GM12874 (cell line): Measurements from ENCODE around the gene ATF7.

ENCODE experiments used
- CTCF ChIP-seq: IDR thresholded peaks from 2 replicates; pipeline ENCODE4 v1.5.1; 2011; ENCODE audit warnings: low read depth, mild to moderate bottlenecking, control low read depth, low read length, moderate library complexity; ENCODE audit not compliant: insufficient read depth

Gene ATF7

GRCh38 chr12:53586745-53587144, 39.4 kb downstream of the ATF7 start:
- no peak for TF ChIP-seq CTCF

GRCh38 chr12:53585448-53586125, 40.6 kb downstream of the ATF7 start:
- TF ChIP-seq CTCF: no peak

GRCh38 chr12:53579545-53579955, 46.6 kb downstream of the ATF7 start:
- TF ChIP-seq CTCF: no peak

- TF ChIP-seq CTCF: no peak
Observed at GRCh38 chr12:53578783-53579182, 47.4 kb downstream of the ATF7 start.

GRCh38 chr12:53577941-53578352, 48.2 kb downstream of the ATF7 start:
- TF ChIP-seq CTCF: no peak

- TF ChIP-seq CTCF: no peak
Observed at GRCh38 chr12:53575502-53576249, 50.5 kb downstream of the ATF7 start.

GRCh38 chr12:53572134-53572758, 53.9 kb downstream of the ATF7 start:
- TF ChIP-seq CTCF: no peak
